Caco-2 (cell line): ENCODE measurements around the gene IGSF3. TPM values are rescaled to one million over a fixed set of nuclear protein-coding genes. Genes with fewer than 3 reads are reported as not detected.

Experiments used
- BruUV-seq: library from RNA; stranded (reverse); fragments of 400-500 nt; replicated peaks from 2 replicates; lab custom pipeline; 2021; lab: Mats Ljungman, UMichigan
- CTCF ChIA-PET: fragments of 300-600 bp; sonication (Branson Sonifier 250); formaldehyde crosslinking; loops from one replicate; lab custom pipeline; 2022; ENCODE audit warnings: antibody characterized with exemption; lab: Charles Lee
- POLR2A ChIA-PET: fragments of 300-600 bp; sonication (Branson Sonifier 250); formaldehyde crosslinking; loops from one replicate; lab custom pipeline; 2022; ENCODE audit warnings: antibody characterized with exemption; lab: Charles Lee
- DNase-seq, 2 experiments: peaks; one replicate each; pipeline versions ENCODE4 v3.0.0 to v3.0.0-alpha.2; 2020 to 2022
- H3K27me3 ChIP-seq: replicated peaks from 2 replicates; pipeline ENCODE4 v1.6.0; 2011; ENCODE audit warnings: low read length; ENCODE audit not compliant: control insufficient read depth, insufficient read depth
- H3K36me3 ChIP-seq: 2 replicates; pipeline ENCODE4 v1.5.1; 2011; ENCODE audit warnings: low read length; ENCODE audit not compliant: control insufficient read depth, insufficient read depth
- H3K4me1 ChIP-seq: fragments of 250-450 bp; sonication (Bioruptor Pico); 2 replicates; pipeline ENCODE4 v1.5.1; 2020; ENCODE audit warnings: mild to moderate bottlenecking
- H3K4me3 ChIP-seq: 2 replicates; pipeline ENCODE4 v1.5.1; 2011; ENCODE audit warnings: low read depth, mild to moderate bottlenecking, control low read depth, low read length
- H3K9me3 ChIP-seq: fragments of 250-450 bp; sonication (Bioruptor Pico); 2 replicates; pipeline ENCODE4 v1.5.1; 2020; ENCODE audit warnings: mild to moderate bottlenecking, moderate library complexity
- H3K27ac Mint-ChIP-seq: one replicate; pipeline ENCODE4 v1.8.0; 2022; ENCODE audit warnings: mixed read lengths; ENCODE audit not compliant: unreplicated experiment
- H3K27me3 Mint-ChIP-seq: one replicate; pipeline ENCODE4 v1.8.0; 2022; ENCODE audit warnings: mixed read lengths; ENCODE audit not compliant: insufficient read depth, unreplicated experiment
- H3K36me3 Mint-ChIP-seq: one replicate; pipeline ENCODE4 v1.8.0; 2022; ENCODE audit warnings: mild to moderate bottlenecking, mixed read lengths; ENCODE audit not compliant: insufficient read depth, unreplicated experiment
- H3K4me1 Mint-ChIP-seq: one replicate; pipeline ENCODE4 v1.8.0; 2022; ENCODE audit warnings: low read depth, mixed read lengths; ENCODE audit not compliant: unreplicated experiment
- H3K4me3 Mint-ChIP-seq: one replicate; pipeline ENCODE4 v1.8.0; 2022; ENCODE audit warnings: mild to moderate bottlenecking, moderate library complexity, mixed read lengths; ENCODE audit not compliant: unreplicated experiment
- H3K9me3 Mint-ChIP-seq: one replicate; pipeline ENCODE4 v1.8.0; 2022; ENCODE audit warnings: mixed read lengths; ENCODE audit not compliant: unreplicated experiment
- intact Hi-C: fragments of 100-400 bp; cut with micrococcal nuclease; formaldehyde crosslinking; loops from one replicate; pipeline ENCODE4 v1.10.0; 2022; ENCODE audit not compliant: unreplicated experiment
- total RNA-seq: library from RNA; stranded (reverse); gene quantifications from 2 replicates; pipeline ENCODE4 v1.2.3, GENCODE V29; 2022
- TF ChIP-seq, protein P1 (sequence below), 2 experiments: fragments of 200-600 bp in 1 of 2; IDR thresholded peaks; 1 replicate in 1 of 2; 2 replicates in 1 of 2; pipeline versions ENCODE4 v1.5.1 to v1.8.0; 2011 to 2022; ENCODE audit warnings: antibody characterized with exemption in 1 of 2, control low read depth in 1 of 2, inconsistent platforms in 1 of 2, low read depth in 1 of 2, low read length in 1 of 2, mild to moderate bottlenecking in 1 of 2, moderate library complexity in 1 of 2; ENCODE audit not compliant: insufficient read depth in 1 of 2, severe bottlenecking in 1 of 2, unreplicated experiment in 1 of 2

Gene IGSF3
- total RNA-seq, 1 experiment from 2014 or later: 24.0 TPM

- Histone ChIP-seq H3K27me3 (no peaks in the 10 kb centered on the region), H3K4me3 (no peak overlapping the region), H3K36me3 (no peaks in the 10 kb centered on the region; the same call in 1 of the 2 replicates), H3K9me3 (no peaks in the 10 kb centered on the region), H3K4me1 (no peaks in the 10 kb centered on the region)
- ChIA-PET POLR2A (no interaction called here), CTCF (no interaction called here)
- no peak overlapping the region for H3K4me3 Mint-ChIP-seq
- no peaks in the 10 kb centered on the region for H3K9me3 Mint-ChIP-seq
- H3K27me3 Mint-ChIP-seq: no peaks in the 10 kb centered on the region
- intact Hi-C loops: no loop called here
- DNase-seq: no peak
- no TSS peak for BruUV-seq
- H3K36me3 Mint-ChIP-seq: peaks cover 7% of the 10 kb centered on the region
- no peak overlapping the region for H3K27ac Mint-ChIP-seq
- H3K4me1 Mint-ChIP-seq: no peaks in the 10 kb centered on the region
- TF ChIP-seq, protein P1, sequence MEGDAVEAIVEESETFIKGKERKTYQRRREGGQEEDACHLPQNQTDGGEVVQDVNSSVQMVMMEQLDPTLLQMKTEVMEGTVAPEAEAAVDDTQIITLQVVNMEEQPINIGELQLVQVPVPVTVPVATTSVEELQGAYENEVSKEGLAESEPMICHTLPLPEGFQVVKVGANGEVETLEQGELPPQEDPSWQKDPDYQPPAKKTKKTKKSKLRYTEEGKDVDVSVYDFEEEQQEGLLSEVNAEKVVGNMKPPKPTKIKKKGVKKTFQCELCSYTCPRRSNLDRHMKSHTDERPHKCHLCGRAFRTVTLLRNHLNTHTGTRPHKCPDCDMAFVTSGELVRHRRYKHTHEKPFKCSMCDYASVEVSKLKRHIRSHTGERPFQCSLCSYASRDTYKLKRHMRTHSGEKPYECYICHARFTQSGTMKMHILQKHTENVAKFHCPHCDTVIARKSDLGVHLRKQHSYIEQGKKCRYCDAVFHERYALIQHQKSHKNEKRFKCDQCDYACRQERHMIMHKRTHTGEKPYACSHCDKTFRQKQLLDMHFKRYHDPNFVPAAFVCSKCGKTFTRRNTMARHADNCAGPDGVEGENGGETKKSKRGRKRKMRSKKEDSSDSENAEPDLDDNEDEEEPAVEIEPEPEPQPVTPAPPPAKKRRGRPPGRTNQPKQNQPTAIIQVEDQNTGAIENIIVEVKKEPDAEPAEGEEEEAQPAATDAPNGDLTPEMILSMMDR (IDR thresholded peaks at IDR 0.05; ENCODE audit: insufficient read depth in 1 of 2, low read depth in 1 of 2, low read length in 1 of 2, severe bottlenecking in 1 of 2, unreplicated experiment in 1 of 2): no peak
Observed at GRCh38 chr1:116587501-116588227, 79.9 kb downstream of the IGSF3 start.

GRCh38 chr1:116586741-116587143 lies 80.8 kb downstream of the IGSF3 start:
- H3K27ac Mint-ChIP-seq: no peak overlapping the region
- H3K4me1 Mint-ChIP-seq: no peaks in the 10 kb centered on the region
- H3K36me3 ChIP-seq: no peaks in the 10 kb centered on the region; the same call in 1 of the 2 replicates
- H3K27me3 Mint-ChIP-seq: no peaks in the 10 kb centered on the region
- TF ChIP-seq, protein P1 (IDR thresholded peaks at IDR 0.05; ENCODE audit: insufficient read depth in 1 of 2, low read depth in 1 of 2, low read length in 1 of 2, severe bottlenecking in 1 of 2, unreplicated experiment in 1 of 2): no peak
- H3K9me3 ChIP-seq: no peaks in the 10 kb centered on the region
- H3K27me3 ChIP-seq: no peaks in the 10 kb centered on the region
- H3K4me1 ChIP-seq: no peaks in the 10 kb centered on the region
- H3K4me3 ChIP-seq: no peak overlapping the region
- no peaks in the 10 kb centered on the region for H3K36me3 Mint-ChIP-seq
- no peak overlapping the region for H3K4me3 Mint-ChIP-seq
- intact Hi-C loops: no loop called here
- H3K9me3 Mint-ChIP-seq: no peaks in the 10 kb centered on the region
- no peak for DNase-seq
- CTCF ChIA-PET: no interaction called here
- POLR2A ChIA-PET: no interaction called here
- BruUV-seq: no TSS peak

- no peaks in the 10 kb centered on the region for H3K4me1 Mint-ChIP-seq
- intact Hi-C loops: no loop called here
- H3K36me3 Mint-ChIP-seq: no peaks in the 10 kb centered on the region
- no peaks in the 10 kb centered on the region for H3K9me3 ChIP-seq
- no peak overlapping the region for H3K27ac Mint-ChIP-seq
- no peaks in the 10 kb centered on the region for H3K9me3 Mint-ChIP-seq
- ChIA-PET CTCF (no interaction called here), POLR2A (no interaction called here)
- DNase-seq: no peak
- no TSS peak for BruUV-seq
- H3K36me3 ChIP-seq: no peaks in the 10 kb centered on the region; the same call in 1 of the 2 replicates
- H3K4me1 ChIP-seq: no peaks in the 10 kb centered on the region
- H3K4me3 Mint-ChIP-seq: no peak overlapping the region
- no peaks in the 10 kb centered on the region for H3K27me3 ChIP-seq
- no peak overlapping the region for H3K4me3 ChIP-seq
- TF ChIP-seq, protein P1 (IDR thresholded peaks at IDR 0.05; ENCODE audit: insufficient read depth in 1 of 2, low read depth in 1 of 2, low read length in 1 of 2, severe bottlenecking in 1 of 2, unreplicated experiment in 1 of 2): no peak
- no peaks in the 10 kb centered on the region for H3K27me3 Mint-ChIP-seq
Observed at GRCh38 chr1:116585886-116586285, 81.6 kb downstream of the IGSF3 start.
